Measurements from ENCODE around the gene IL4I1. TPM values are rescaled to one million over a fixed set of nuclear protein-coding genes. Genes with fewer than 3 reads are reported as not detected.
"Not testable (repeated sequence)": the region's sequence is repeated elsewhere in the genome, so short reads cannot be mapped to it uniquely, and the experiment has no call there.

IL4I1 gene
- total and polyA plus RNA-seq, 4 donors, result 0.08 to 0.75 (median 0.23) TPM

DNA sequence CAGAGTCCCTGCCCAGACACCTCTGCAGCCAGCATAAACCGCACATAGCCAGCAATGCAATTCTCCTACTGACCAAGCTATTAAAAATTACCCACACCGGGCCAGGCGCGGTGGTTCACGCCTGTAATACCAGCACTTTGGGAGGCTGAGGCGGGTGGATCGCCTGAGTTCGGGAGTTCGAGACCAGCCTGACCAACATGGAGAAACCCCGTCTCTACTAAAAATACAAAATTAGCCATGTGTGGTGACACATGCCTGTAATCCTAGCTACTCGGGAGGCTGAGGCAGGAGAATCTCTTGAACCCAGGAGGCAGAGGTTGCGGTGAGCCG lies 28.2 kb upstream of the IL4I1 start:
- not testable (repeated sequence) for H3K9me3 ChIP-seq (ENCODE audit: control insufficient read depth in 4 of 4, low read length in 3 of 4); DNase-seq (ENCODE audit: low spot score); H3K36me3 ChIP-seq (ENCODE audit: control insufficient read depth in 4 of 4, insufficient read depth in 3 of 4, low read depth in 1 of 4, low read length in 3 of 4); H3K27me3 ChIP-seq (ENCODE audit: control insufficient read depth in 4 of 4, insufficient read depth in 4 of 4, low read length in 3 of 4)
- peak overlapping the region in 1 of 2 donors; percentile 48 for H3K9ac ChIP-seq (ENCODE audit: low read depth in 1 of 2, low read length in 2 of 2)
- peak overlapping the region; percentile 96 for H3K27ac ChIP-seq (ENCODE audit: low read depth in 1 of 2, low read length in 2 of 2)
- H3K4me3 ChIP-seq (ENCODE audit: low read depth in 1 of 3, low read length in 3 of 3), result peak overlapping the region in 1 of 3 donors; percentile 54
- peaks cover 13 to 49% (median 34%) of the 10 kb centered on the region in 4 donors for H3K4me1 ChIP-seq (ENCODE audit: control insufficient read depth in 4 of 4, insufficient read depth in 4 of 4, low read length in 3 of 4)
- 47% methylated on average over 13 of the region's 13 CpGs for WGBS
- TF ChIP-seq REST (IDR thresholded peaks at IDR 0.05), result peak; percentile 55
- peak; percentile 64 for TF ChIP-seq MAX (IDR thresholded peaks at IDR 0.05)

GRCh38 chr19:49924004-49924880 lies 27.6 kb upstream of the IL4I1 start:
- H3K36me3 ChIP-seq (ENCODE audit: control insufficient read depth in 4 of 4, insufficient read depth in 3 of 4, low read depth in 1 of 4, low read length in 3 of 4), result no peaks in the 10 kb centered on the region
- peak overlapping the region; percentile 28 to 54 (median 36) for H3K4me3 ChIP-seq (ENCODE audit: low read depth in 1 of 3, low read length in 3 of 3)
- peaks cover 13 to 49% (median 36%) of the 10 kb centered on the region in 4 donors for H3K4me1 ChIP-seq (ENCODE audit: control insufficient read depth in 4 of 4, insufficient read depth in 4 of 4, low read length in 3 of 4)
- no peaks in the 10 kb centered on the region for H3K27me3 ChIP-seq (ENCODE audit: control insufficient read depth in 4 of 4, insufficient read depth in 4 of 4, low read length in 3 of 4)
- peak overlapping the region; percentile 4 to 48 for H3K9ac ChIP-seq (ENCODE audit: low read depth in 1 of 2, low read length in 2 of 2)
- 39% methylated on average over 25 of the region's 25 CpGs for WGBS
- H3K9me3 ChIP-seq (ENCODE audit: control insufficient read depth in 4 of 4, low read length in 3 of 4), result no peaks in the 10 kb centered on the region
- DNase-seq (ENCODE audit: low spot score), result peak; percentile 54
- TF ChIP-seq HNF4A (conservative IDR thresholded peaks at IDR 0.05) (peak; percentile 56 to 70), REST (IDR thresholded peaks at IDR 0.05) (no peak), TAF1 (conservative IDR thresholded peaks at IDR 0.05) (peak; percentile 69), RAD21 (IDR thresholded peaks at IDR 0.05) (peak in 1 of 2 donors; percentile 6), RXRA (IDR thresholded peaks at IDR 0.05) (peak; percentile 83 to 87), FOXA2 (IDR thresholded peaks at IDR 0.05) (no peak), EGR1 (IDR thresholded peaks at IDR 0.05; ENCODE audit: low read depth in 2 of 2) (peak in 1 of 2 donors; percentile 38), NR2F2 (IDR thresholded peaks at IDR 0.05) (no peak), HNF4G (IDR thresholded peaks at IDR 0.05) (peak; percentile 8), GABPA (IDR thresholded peaks at IDR 0.05 in 1 of 2, conservative IDR thresholded peaks at IDR 0.05 in 1 of 2) (no peak), SP1 (IDR thresholded peaks at IDR 0.05) (peak; percentile 67), MAX (IDR thresholded peaks at IDR 0.05) (peak; percentile 50), YY1 (IDR thresholded peaks at IDR 0.05) (peak; percentile 77), JUND (IDR thresholded peaks at IDR 0.05) (peak; percentile 4 to 22), FOXA1 (IDR thresholded peaks at IDR 0.05) (no peak), CTCF (IDR thresholded peaks at IDR 0.05; ENCODE audit: low read depth, low read length, missing input control) (no peak)
- TF ChIP-seq, protein P1, sequence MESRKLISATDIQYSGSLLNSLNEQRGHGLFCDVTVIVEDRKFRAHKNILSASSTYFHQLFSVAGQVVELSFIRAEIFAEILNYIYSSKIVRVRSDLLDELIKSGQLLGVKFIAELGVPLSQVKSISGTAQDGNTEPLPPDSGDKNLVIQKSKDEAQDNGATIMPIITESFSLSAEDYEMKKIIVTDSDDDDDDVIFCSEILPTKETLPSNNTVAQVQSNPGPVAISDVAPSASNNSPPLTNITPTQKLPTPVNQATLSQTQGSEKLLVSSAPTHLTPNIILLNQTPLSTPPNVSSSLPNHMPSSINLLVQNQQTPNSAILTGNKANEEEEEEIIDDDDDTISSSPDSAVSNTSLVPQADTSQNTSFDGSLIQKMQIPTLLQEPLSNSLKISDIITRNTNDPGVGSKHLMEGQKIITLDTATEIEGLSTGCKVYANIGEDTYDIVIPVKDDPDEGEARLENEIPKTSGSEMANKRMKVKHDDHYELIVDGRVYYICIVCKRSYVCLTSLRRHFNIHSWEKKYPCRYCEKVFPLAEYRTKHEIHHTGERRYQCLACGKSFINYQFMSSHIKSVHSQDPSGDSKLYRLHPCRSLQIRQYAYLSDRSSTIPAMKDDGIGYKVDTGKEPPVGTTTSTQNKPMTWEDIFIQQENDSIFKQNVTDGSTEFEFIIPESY (IDR thresholded peaks at IDR 0.05), result peak; percentile 61
- TF ChIP-seq, protein P2, sequence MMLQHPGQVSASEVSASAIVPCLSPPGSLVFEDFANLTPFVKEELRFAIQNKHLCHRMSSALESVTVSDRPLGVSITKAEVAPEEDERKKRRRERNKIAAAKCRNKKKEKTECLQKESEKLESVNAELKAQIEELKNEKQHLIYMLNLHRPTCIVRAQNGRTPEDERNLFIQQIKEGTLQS (IDR thresholded peaks at IDR 0.05), result peak; percentile 82
- H3K27ac ChIP-seq (ENCODE audit: low read depth in 1 of 2, low read length in 2 of 2), result peak overlapping the region; percentile 96

Measured in liver (tissue), 9 donors.